ENCODE results near the gene SLC27A1.
A peak's percentile ranks its signal among the peaks of the same experiment; 100 is the strongest.

SLC27A1 gene

DNA sequence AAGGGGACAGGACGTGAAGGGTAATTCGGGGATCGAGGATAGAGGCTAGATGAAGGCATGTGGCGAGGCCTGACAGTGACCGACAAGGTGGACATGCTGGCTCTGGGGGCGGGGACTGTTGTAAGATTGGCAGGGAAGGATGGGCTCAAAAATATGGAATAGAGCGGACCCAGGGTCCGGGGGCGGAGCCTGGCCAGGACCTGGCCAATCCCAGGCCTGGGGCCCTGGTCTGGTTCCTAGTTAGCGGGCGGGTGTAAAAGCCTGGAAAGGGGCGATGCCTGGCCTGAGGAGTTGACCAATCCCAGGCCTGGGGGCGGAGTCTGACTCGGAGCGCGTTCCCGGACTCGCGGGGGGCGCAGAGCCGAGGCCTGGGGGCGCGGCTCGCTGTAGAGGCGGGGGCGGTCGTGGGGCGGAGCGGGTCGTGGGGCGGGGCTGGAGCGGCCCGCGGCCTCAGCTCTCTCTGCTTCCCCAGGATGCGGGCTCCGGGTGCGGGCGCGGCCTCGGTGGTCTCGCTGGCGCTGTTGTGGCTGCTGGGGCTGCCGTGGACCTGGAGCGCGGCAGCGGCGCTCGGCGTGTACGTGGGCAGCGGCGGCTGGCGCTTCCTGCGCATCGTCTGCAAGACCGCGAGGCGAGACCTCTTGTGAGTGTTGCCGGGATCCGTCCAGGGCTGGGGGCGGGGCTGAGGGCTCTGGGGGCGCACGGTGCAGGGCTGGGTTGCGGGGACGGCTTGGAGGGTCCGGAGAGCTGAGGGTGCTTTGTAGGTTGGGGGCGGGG lies at the start of gene SLC27A1:
Gene SLC27A1 (plus strand): TSS at position 457 of the 774 bp plus-strand sequence. CDS start 17 bp downstream, at position 474.
- TF ChIP-seq, protein P1, sequence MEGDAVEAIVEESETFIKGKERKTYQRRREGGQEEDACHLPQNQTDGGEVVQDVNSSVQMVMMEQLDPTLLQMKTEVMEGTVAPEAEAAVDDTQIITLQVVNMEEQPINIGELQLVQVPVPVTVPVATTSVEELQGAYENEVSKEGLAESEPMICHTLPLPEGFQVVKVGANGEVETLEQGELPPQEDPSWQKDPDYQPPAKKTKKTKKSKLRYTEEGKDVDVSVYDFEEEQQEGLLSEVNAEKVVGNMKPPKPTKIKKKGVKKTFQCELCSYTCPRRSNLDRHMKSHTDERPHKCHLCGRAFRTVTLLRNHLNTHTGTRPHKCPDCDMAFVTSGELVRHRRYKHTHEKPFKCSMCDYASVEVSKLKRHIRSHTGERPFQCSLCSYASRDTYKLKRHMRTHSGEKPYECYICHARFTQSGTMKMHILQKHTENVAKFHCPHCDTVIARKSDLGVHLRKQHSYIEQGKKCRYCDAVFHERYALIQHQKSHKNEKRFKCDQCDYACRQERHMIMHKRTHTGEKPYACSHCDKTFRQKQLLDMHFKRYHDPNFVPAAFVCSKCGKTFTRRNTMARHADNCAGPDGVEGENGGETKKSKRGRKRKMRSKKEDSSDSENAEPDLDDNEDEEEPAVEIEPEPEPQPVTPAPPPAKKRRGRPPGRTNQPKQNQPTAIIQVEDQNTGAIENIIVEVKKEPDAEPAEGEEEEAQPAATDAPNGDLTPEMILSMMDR (IDR thresholded peaks at IDR 0.05; ENCODE audit: low read depth, low read length, missing control alignments): no peak
- peak; percentile 91 for DNase-seq (ENCODE audit: low read depth)
- H3K4me3 ChIP-seq (ENCODE audit: low read depth, low read length): peak within 1 kb of the TSS; percentile 65

GRCh38 chr19:17421942-17422341 lies 48.4 kb upstream of the SLC27A1 start:
- TF ChIP-seq, protein P1 (IDR thresholded peaks at IDR 0.05; ENCODE audit: low read depth, low read length, missing control alignments): no peak

DNA sequence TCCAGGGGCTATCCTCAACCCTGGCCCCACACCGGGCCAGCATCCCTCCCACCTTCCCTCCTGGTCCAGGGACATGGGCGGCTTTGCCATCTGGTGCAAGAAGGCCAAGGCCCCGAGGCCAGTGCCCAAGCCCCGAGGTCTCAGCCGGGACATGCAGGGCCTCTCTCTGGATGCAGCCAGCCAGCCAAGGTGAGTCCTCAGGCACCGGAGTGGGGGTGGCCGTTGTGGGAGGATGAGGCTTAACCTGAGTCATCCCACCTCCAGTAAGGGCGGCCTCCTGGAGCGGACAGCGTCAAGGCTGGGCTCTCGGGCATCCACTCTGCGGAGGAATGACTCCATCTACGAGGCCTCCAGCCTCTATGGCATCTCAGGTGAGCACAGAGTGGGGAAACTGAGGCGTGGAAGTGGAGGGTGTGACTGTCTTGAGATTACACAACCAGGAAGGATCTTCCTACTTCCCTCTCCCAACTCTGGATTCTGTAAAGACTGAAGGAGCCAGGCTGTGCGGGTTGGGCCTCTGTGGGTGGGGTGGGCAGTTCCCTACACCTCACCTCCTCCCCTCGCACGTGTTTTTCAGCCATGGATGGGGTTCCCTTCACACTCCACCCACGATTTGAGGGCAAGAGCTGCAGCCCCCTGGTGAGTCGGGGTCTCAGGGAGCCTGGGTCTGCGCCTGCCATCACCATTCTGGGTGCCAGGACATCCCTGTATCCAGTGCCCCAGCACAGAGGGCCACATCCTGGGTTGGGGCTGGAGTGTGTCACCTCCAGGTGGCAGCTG lies 46.7 kb upstream of the SLC27A1 start:
- no peak for DNase-seq (ENCODE audit: low read depth)
- TF ChIP-seq, protein P1 (IDR thresholded peaks at IDR 0.05; ENCODE audit: low read depth, low read length, missing control alignments): no peak
- H3K4me3 ChIP-seq (ENCODE audit: low read depth, low read length): no peak overlapping the region

More at GRCh38 chr19:17421942-17422341, 48.4 kb upstream of the SLC27A1 start:
- no peak for DNase-seq (ENCODE audit: low read depth)
- no peak overlapping the region for H3K4me3 ChIP-seq (ENCODE audit: low read depth, low read length)

- H3K4me3 ChIP-seq (ENCODE audit: low read depth, low read length): no peak overlapping the region
- TF ChIP-seq, protein P1 (IDR thresholded peaks at IDR 0.05; ENCODE audit: low read depth, low read length, missing control alignments): peak; percentile 47
- DNase-seq (ENCODE audit: low read depth): no peak
These were observed 45.5 kb upstream of the SLC27A1 start for GRCh38 chr19:17424743-17425365.

GRCh38 chr19:17429641-17430113 lies 40.6 kb upstream of the SLC27A1 start:
- DNase-seq (ENCODE audit: low read depth): no peak
- TF ChIP-seq, protein P1 (IDR thresholded peaks at IDR 0.05; ENCODE audit: low read depth, low read length, missing control alignments): no peak
- H3K4me3 ChIP-seq (ENCODE audit: low read depth, low read length): no peak overlapping the region

GRCh38 chr19:17431417-17431816 lies 38.9 kb upstream of the SLC27A1 start:
- no peak for DNase-seq (ENCODE audit: low read depth)
- no peak overlapping the region for H3K4me3 ChIP-seq (ENCODE audit: low read depth, low read length)
- TF ChIP-seq, protein P1 (IDR thresholded peaks at IDR 0.05; ENCODE audit: low read depth, low read length, missing control alignments): no peak
